GM12878 (cell line): ENCODE results near the gene TRIM43. TPM values are rescaled to one million over a fixed set of nuclear protein-coding genes. Genes with fewer than 3 reads are reported as not detected.
A peak's percentile ranks its signal among the peaks of the same experiment; 100 is the strongest.

Source experiments
- ATAC-seq: fragments of 200-7000 bp; cut with Tn5 transposase; 3 replicates; pipeline ENCODE4 v1.9.1; 2020; ENCODE audit warnings: mild to moderate bottlenecking, moderate library complexity
- BruUV-seq: library from RNA; stranded (reverse); fragments of 400-500 nt; replicated peaks from 2 replicates; lab custom pipeline; 2021; lab: Mats Ljungman, UMichigan
- CTCF ChIA-PET: fragments of 300-600 bp; sonication (Branson Sonifier 250); formaldehyde crosslinking; extraction: SDS; loops from one replicate; lab custom pipeline; 2021; ENCODE audit warnings: inconsistent platforms; lab: Yijun Ruan, JAX
- POLR2A ChIA-PET: fragments of 350-600 bp; formaldehyde crosslinking; extraction: SDS; loops from one replicate; lab custom pipeline; 2021; ENCODE audit warnings: inconsistent platforms; lab: Charles Lee
- RAD21 ChIA-PET: fragments of 300-600 bp; sonication (Branson Sonifier 250); formaldehyde crosslinking; loops from one replicate; lab custom pipeline; 2023; ENCODE audit warnings: antibody characterized with exemption; ENCODE audit not compliant: unreplicated experiment; lab: Charles Lee
- SMC1A ChIA-PET: fragments of 300-600 bp; sonication (Branson Sonifier 250); formaldehyde crosslinking; loops from one replicate; lab custom pipeline; 2023; ENCODE audit not compliant: unreplicated experiment, uncharacterized antibody; lab: Charles Lee
- DNase-seq: peaks from one replicate; pipeline ENCODE4 v3.0.0-alpha.2; 2011; ENCODE audit warnings: low read depth, low spot score
- FAIRE-seq: peaks from 3 replicates; lab custom pipeline; 2011; peaks lifted over from hg19 to GRCh38; lab: Jason Lieb, UNC
- H2AFZ ChIP-seq: 2 replicates; pipeline ENCODE4 v1.6.0; 2011; ENCODE audit warnings: low read depth, low read length, control low read depth; ENCODE audit not compliant: control insufficient read depth
- H3K27ac ChIP-seq: 2 replicates; pipeline ENCODE4 v1.5.1; 2011; ENCODE audit warnings: control low read depth; ENCODE audit not compliant: control insufficient read depth, insufficient read depth
- H3K27me3 ChIP-seq, 2 experiments: replicated peaks in 1 of 2; 2 replicates each; pipeline versions ENCODE4 v1.6.0 to v1.6.1; 2011; ENCODE audit warnings: low read length in 1 of 2; ENCODE audit not compliant: control insufficient read depth in 2 of 2, insufficient read depth in 2 of 2
- H3K36me3 ChIP-seq, 2 experiments: 2 replicates each; pipeline ENCODE4 v1.5.1; 2011; ENCODE audit warnings: low read length in 1 of 2; ENCODE audit not compliant: control insufficient read depth in 2 of 2, insufficient read depth in 2 of 2
- H3K4me1 ChIP-seq: 2 replicates; pipeline ENCODE4 v1.6.1; 2011; ENCODE audit warnings: mild to moderate bottlenecking, low read length, moderate library complexity, mixed read lengths; ENCODE audit not compliant: control insufficient read depth, insufficient read depth
- H3K4me2 ChIP-seq: 2 replicates; pipeline ENCODE4 v1.6.0; 2011; ENCODE audit warnings: control low read depth; ENCODE audit not compliant: control insufficient read depth, insufficient read depth
- H3K4me3 ChIP-seq: fragments of 200-600 bp; sonication (generic); 2 replicates; pipeline ENCODE4 v1.5.1; 2016
- H3K79me2 ChIP-seq: 2 replicates; pipeline ENCODE4 v1.6.0; 2011; ENCODE audit warnings: low read length; ENCODE audit not compliant: control insufficient read depth, insufficient read depth
- H3K9ac ChIP-seq: 2 replicates; pipeline ENCODE4 v1.8.0; 2011; ENCODE audit warnings: low read length, control low read depth, mixed read lengths; ENCODE audit not compliant: control insufficient read depth, insufficient read depth
- H3K9me3 ChIP-seq: replicated peaks from 3 replicates; pipeline ENCODE4 v1.5.1; 2011; ENCODE audit warnings: mild to moderate bottlenecking, low read length; ENCODE audit not compliant: control insufficient read depth, insufficient read depth
- H4K20me1 ChIP-seq: 2 replicates; pipeline ENCODE4 v1.6.0; 2011; ENCODE audit not compliant: control insufficient read depth, insufficient read depth
- BACH1 ChIP-seq: fragments of 450-650 bp; IDR thresholded peaks from 2 replicates; pipeline ENCODE4 v1.6.1; 2017; ENCODE audit warnings: mild to moderate bottlenecking, borderline replicate concordance
- MEF2A ChIP-seq: IDR thresholded peaks from 2 replicates; pipeline ENCODE4 v1.6.1; 2011; ENCODE audit warnings: low read depth, mild to moderate bottlenecking, low read length, moderate library complexity; ENCODE audit not compliant: insufficient read depth
- NBN ChIP-seq: fragments of 450-650 bp; IDR thresholded peaks from 2 replicates; pipeline ENCODE4 v1.6.1; 2016
- NR2F1 ChIP-seq: fragments of 450-650 bp; conservative IDR thresholded peaks from 2 replicates; pipeline ENCODE4 v1.6.1; 2017; ENCODE audit warnings: mild to moderate bottlenecking
- RAD51 ChIP-seq: fragments of 450-650 bp; IDR thresholded peaks from 2 replicates; pipeline ENCODE4 v1.6.1; 2016; ENCODE audit warnings: moderate library complexity, mild to moderate bottlenecking, inconsistent platforms
- SMAD5 ChIP-seq: IDR thresholded peaks from 2 replicates; pipeline ENCODE4 v1.6.1; 2016; ENCODE audit warnings: antibody characterized with exemption, low read depth
- SREBF1 ChIP-seq: IDR thresholded peaks from 2 replicates; pipeline ENCODE4 v1.6.1; 2012; ENCODE audit warnings: mild to moderate bottlenecking, low read length
- TCF3 ChIP-seq: IDR thresholded peaks from 2 replicates; pipeline ENCODE4 v1.6.1; 2012; ENCODE audit warnings: low read depth, mild to moderate bottlenecking, low read length, borderline replicate concordance; ENCODE audit not compliant: insufficient read depth
- TCF7 ChIP-seq: IDR thresholded peaks from 2 replicates; pipeline ENCODE4 v1.6.1; 2014; ENCODE audit warnings: antibody characterized with exemption, borderline replicate concordance
- ZNF384 ChIP-seq: IDR thresholded peaks from 2 replicates; pipeline ENCODE4 v1.6.1; 2012; ENCODE audit warnings: low read depth, mild to moderate bottlenecking, low read length, improper control_type of control experiment, borderline replicate concordance
- WGBS: methylation state at CpG from one replicate; pipeline ENCODE4 v1.1.6; 2016; ENCODE audit warnings: low lambda C conversion rate; ENCODE audit not compliant: insufficient replicate concordance, insufficient coverage; ENCODE audit errors: missing lambda C conversion rate; 5-methylcytosine and 5-hydroxymethylcytosine counted together
- in situ Hi-C: fragments of 300-500 bp; cut with MboI; formaldehyde crosslinking; loops from 9 replicates; pipeline ENCODE4 v1.14.3; 2018; ENCODE audit warnings: mixed read lengths
- intact Hi-C: fragments of 100-400 bp; cut with micrococcal nuclease; formaldehyde crosslinking; loops from one replicate; pipeline ENCODE4 v1.14.2; 2022; ENCODE audit not compliant: unreplicated experiment
- polyA plus RNA-seq, 11 experiments: library from polyadenylated mRNA; depleted of rRNA in 4 of 11; unstranded in 6 of 11; stranded (reverse) in 5 of 11; fragments of >200 nt; fragmentation: Nextera tagmentation in 4 of 11; fragmentation: Illumina TruSeq in 1 of 11; extraction: Ambion mirVana in 4 of 11; extraction: Trizol in 1 of 11; gene quantifications; 1 replicate in 1 of 11; 2 replicates in 10 of 11; pipeline versions ENCODE4 v1.2.1 to v1.2.3, GENCODE V29; 2011 to 2016; ENCODE audit warnings: inconsistent platforms in 2 of 11, missing spikeins in 2 of 11, low read depth in 1 of 11
- total RNA-seq, 4 experiments: library from RNA; depleted of rRNA in 3 of 4; stranded (reverse); fragments of >200 nt in 3 of 4; fragmentation: Illumina TruSeq in 1 of 4; extraction: Trizol in 1 of 4; gene quantifications; 2 replicates each; pipeline versions ENCODE4 v1.2.1 to v1.2.3, GENCODE V29; 2013 to 2021
- TF ChIP-seq, protein P1 (sequence below): fragments of 450-650 bp; IDR thresholded peaks from 2 replicates; pipeline ENCODE4 v1.6.1; 2016; ENCODE audit warnings: mild to moderate bottlenecking, moderate library complexity, borderline replicate concordance

TRIM43 gene
- total and polyA plus RNA-seq, 10 of the 15 experiments (the other 5 are each of a cell fraction or from before 2014, with no cell fraction given) = not detected

DNA sequence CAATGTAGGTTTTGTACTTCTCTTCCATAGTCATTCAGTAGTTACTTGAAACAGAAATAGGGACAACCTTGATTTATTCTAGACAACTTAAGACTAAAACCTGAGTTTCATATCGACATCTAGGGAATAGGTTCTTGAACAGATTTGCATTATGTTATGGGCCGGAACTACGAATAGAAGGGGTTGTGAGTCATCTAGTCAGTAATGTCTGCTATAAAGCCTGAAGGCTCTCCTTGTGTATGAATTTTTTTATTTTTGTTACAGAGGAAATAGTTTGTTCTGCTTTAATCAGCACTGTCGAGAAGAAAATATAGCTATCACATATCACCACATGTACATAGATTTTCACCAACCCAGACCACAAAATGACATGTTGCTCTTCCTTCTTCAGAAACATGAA lies 17.3 kb upstream of the TRIM43 start:
- Histone ChIP-seq H3K36me3 (no peaks in the 10 kb centered on the region), H3K79me2 (no peaks in the 10 kb centered on the region), H3K27ac (no peak overlapping the region), H3K4me1 (no peaks in the 10 kb centered on the region), H3K4me2 (0 out of 2 replicates have a peak overlapping the region, but pooled peaks have one; percentile 5), H3K9me3 (no peaks in the 10 kb centered on the region; the same call in 2 of the 3 replicates), H3K9ac (no peak overlapping the region)
- ChIA-PET POLR2A (no interaction called here), RAD21 (no interaction called here), SMC1A (no interaction called here)
- intact Hi-C loops = no loop called here
- ATAC-seq (no peak), FAIRE-seq (peak; percentile 69)
- 4% methylated on average over 4 of the region's 4 CpGs for WGBS
- in situ Hi-C loops = no loop called here
- no TSS peak for BruUV-seq
- TF ChIP-seq NR2F1 (no peak), MEF2A (no peak), SREBF1 (no peak), NBN (no peak), TCF3 (no peak), TCF7 (no peak), BACH1 (no peak), ZNF384 (no peak), SMAD5 (no peak), RAD51 (no peak)
- TF ChIP-seq, protein P1, sequence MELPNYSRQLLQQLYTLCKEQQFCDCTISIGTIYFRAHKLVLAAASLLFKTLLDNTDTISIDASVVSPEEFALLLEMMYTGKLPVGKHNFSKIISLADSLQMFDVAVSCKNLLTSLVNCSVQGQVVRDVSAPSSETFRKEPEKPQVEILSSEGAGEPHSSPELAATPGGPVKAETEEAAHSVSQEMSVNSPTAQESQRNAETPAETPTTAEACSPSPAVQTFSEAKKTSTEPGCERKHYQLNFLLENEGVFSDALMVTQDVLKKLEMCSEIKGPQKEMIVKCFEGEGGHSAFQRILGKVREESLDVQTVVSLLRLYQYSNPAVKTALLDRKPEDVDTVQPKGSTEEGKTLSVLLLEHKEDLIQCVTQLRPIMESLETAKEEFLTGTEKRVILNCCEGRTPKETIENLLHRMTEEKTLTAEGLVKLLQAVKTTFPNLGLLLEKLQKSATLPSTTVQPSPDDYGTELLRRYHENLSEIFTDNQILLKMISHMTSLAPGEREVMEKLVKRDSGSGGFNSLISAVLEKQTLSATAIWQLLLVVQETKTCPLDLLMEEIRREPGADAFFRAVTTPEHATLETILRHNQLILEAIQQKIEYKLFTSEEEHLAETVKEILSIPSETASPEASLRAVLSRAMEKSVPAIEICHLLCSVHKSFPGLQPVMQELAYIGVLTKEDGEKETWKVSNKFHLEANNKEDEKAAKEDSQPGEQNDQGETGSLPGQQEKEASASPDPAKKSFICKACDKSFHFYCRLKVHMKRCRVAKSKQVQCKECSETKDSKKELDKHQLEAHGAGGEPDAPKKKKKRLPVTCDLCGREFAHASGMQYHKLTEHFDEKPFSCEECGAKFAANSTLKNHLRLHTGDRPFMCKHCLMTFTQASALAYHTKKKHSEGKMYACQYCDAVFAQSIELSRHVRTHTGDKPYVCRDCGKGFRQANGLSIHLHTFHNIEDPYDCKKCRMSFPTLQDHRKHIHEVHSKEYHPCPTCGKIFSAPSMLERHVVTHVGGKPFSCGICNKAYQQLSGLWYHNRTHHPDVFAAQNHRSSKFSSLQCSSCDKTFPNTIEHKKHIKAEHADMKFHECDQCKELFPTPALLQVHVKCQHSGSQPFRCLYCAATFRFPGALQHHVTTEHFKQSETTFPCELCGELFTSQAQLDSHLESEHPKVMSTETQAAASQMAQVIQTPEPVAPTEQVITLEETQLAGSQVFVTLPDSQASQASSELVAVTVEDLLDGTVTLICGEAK = no peak
- TF ChIP-seq, all 136 proteins: peak for 0
- H3K4me3 ChIP-seq = no peak overlapping the region
- no peaks in the 10 kb centered on the region; a peak in 1 of 4 replicates for H3K27me3 ChIP-seq
- CTCF ChIA-PET = no interaction called here
- no peak for DNase-seq
- H2AFZ ChIP-seq = no peak overlapping the region; the same call in 1 of the 2 replicates
- no peaks in the 10 kb centered on the region for H4K20me1 ChIP-seq
